HG02571 (cell line): Measurements from ENCODE around the gene CLDN24.
"Not testable (repeated sequence)": the region's sequence is repeated elsewhere in the genome, so short reads cannot be mapped to it uniquely, and the experiment has no call there.

ENCODE experiments used
- ATAC-seq: cut with Tn5 transposase; IDR thresholded peaks from one replicate; pipeline ENCODE4 v1.9.1; 2021; ENCODE audit warnings: mild to moderate bottlenecking, moderate library complexity; ENCODE audit not compliant: unreplicated experiment

Gene CLDN24

DNA sequence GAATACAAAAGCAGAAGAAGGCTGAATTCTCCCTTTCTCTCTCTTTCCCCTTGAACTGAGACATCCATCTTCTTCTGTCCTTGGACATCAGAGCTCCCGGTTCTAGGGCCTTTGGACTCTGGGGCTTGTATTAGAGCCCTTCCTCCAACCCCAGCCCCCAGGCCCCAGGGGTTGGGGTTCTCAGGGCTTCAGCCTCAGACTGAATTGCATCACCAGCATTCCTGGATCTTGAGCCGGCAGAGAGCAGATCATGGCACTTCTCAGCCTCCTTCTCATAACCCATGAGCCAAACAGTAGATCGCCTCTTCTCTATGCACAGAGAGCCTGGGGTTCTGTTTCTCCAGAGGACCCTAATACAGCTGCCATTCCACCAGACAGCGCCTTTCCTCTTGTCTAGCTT lies 25.3 kb upstream of the CLDN24 start:
- ATAC-seq: no peak

DNA sequence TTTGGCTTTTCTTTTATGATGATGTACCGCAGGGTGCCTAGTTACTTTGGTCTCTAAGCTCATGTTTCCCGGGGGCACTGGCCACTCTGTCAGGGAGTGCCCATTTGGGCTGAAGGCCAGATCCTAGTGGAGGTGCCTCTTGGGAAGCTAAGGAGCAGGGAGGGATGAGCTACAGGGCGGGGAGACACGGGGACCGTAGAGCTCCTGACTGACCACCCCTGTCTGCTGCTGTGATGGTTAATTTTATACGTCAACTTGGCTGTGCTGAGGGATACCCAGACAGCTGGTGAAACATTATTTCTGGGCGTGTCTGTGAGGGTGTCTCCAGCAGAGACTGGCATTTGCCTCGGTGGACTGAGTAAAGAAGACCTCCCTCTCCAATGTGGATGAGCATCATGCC lies 24.9 kb upstream of the CLDN24 start:
- no peak for ATAC-seq

GRCh38 chr4:183345261-183345660 lies 23.0 kb upstream of the CLDN24 start:
- ATAC-seq: no peak

- ATAC-seq: no peak
These were observed 22.5 kb upstream of the CLDN24 start for GRCh38 chr4:183344523-183345255.

GRCh38 chr4:183343730-183344129 lies 21.5 kb upstream of the CLDN24 start:
- no peak for ATAC-seq

GRCh38 chr4:183342541-183343533 lies 20.6 kb upstream of the CLDN24 start:
- no peak for ATAC-seq

DNA sequence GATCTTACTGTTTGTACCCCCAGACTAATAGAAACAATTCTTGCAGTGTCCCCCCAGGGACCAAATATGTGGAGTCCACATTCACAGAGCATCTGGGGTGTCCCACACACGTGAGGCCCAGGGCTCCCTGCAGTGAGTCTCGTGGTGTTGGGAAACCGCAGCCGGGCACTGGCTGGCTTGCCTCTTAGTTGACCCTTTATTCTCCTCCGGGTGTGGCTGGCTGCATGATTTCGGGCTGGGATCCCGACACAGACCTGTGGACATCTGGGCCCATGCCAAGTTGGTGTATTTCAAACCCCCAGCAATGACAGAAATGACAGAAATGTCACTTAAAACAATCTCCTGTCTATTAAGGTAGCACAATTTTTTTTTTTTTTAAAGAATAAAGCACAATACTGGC lies 15.6 kb upstream of the CLDN24 start:
- no peak for ATAC-seq

- ATAC-seq: no peak
These were observed 15.1 kb upstream of the CLDN24 start for GRCh38 chr4:183337349-183337748.

DNA sequence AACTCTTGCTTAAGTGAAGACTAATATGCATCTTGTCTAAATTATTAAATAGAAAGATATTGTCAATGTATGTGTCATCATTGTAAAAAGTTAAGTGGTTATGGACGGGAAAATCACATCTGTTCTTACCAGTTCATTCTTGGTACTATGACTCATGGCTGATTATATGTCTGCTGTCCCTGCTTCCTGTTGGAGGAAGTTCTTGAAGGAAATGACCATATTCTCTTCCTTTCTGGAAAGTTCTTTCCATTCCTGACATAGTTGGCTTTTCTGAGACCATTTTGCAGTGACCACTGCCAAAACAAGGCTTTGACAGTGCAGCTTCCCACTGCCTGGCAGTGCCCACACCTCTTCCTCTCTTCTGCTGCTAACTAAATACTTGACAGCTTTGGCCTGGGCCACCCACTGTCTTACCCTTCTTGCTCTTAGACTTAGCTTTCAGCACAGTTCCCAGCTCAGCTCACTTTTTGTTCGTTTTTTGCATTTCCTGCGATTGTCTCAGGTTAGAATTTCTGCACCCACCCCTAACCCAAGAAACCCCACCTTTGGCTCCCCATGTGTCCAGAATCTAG lies 13.2 kb upstream of the CLDN24 start:
- no peak for ATAC-seq

GRCh38 chr4:183333983-183334382 lies 11.8 kb upstream of the CLDN24 start:
- ATAC-seq: no peak

GRCh38 chr4:183333202-183333601 lies 11.0 kb upstream of the CLDN24 start:
- ATAC-seq: no peak

- no peak for ATAC-seq
These were observed 10.2 kb upstream of the CLDN24 start for GRCh38 chr4:183332447-183332846.

DNA sequence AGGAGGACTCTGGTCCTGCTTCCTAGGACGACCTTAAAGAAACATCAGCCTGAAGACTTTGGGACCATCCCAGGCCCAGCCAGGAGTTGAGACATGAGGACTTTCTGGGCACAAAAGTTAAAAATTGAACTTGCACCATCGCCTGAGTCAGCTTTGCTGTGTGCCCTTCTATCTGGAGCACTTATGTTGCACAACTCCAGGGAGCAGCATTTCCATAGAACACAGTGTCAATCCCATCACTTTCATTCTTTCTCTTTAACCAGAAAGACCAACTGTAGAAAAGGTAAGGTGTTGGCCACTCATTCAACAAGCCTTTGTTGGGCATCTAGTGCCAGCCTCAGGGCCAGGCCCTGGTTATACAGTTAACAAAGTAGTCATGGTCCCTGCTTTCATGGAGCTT lies 8.6 kb upstream of the CLDN24 start:
- ATAC-seq: no peak

GRCh38 chr4:183329954-183330742 lies 7.9 kb upstream of the CLDN24 start:
- no peak for ATAC-seq

DNA sequence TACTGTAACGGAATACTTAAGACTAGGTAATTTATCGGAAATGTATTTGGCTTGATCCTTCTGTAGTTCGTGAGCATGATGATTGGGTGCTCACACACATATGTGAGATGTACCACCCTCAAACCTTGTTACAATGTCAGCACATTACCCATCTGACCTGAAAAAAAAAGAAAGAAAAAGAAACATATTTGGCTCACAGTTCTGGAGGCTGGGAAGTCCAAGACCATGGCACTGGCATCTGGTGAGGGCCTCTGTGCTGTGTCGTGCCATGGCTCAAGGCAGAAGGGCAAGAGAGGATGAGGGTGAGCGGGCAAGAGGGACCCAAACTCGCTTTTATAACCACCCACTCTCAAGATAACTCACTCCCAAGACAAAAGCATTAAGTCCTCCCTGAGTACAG lies 7.0 kb upstream of the CLDN24 start:
- no peak for ATAC-seq

GRCh38 chr4:183328832-183329231 lies 6.6 kb upstream of the CLDN24 start:
- ATAC-seq: no peak

DNA sequence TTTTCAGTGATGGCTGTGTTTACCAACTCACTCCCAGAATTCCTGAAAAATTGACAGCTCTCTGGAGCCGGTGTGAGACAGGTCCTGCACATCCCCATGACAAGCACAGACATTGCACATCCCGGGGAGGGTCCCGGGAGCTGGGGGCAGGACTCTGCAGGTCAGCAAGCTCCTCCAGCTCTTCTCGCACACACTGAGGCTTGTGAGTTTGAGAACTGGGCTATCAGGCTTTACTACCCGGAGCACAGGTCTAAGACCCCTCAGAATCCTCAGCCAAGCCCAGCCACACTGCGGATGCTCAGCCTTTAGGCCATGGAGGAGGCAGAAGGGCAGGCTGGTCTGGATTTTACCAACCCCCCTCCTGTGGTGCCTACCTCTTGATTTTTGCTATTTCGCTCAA lies 5.6 kb upstream of the CLDN24 start:
- no peak for ATAC-seq

DNA sequence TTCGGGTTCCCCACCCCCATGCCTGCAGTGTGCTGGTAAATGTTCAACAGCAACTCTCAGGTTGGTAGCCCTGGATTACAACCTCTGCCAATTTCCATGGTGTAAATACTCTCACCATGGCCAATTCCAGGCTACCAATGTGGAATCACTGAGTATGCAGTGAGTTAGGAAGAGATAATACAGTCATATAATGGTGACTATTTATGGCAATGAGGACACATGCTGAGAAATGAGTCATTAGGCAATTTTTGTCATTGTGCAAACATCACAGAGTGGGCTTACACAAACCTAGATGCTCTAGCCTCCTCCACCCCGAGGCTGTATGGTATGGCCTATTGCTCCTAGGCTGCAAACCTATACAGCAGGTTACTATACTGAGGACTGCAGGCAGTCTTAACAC lies 4.6 kb upstream of the CLDN24 start:
- no peak for ATAC-seq

DNA sequence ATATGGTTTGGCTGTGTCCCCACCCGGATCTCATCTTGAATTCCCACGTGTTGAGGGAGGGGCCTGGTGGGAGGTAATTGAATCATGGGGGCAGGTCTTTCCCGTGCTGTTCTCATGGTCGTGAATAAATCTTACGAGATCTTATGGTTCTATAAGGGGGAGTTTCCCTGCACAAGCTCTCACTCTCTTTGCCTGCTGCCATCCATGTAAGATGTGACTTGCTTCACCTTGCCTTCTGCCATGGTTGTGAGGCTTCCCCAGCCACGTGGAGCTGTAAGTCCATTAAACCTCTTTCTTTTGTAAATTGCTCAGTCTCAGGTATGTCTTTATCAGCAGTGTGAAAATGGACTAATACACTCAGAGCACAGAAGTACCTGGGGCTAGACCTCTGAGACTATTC lies 4.2 kb upstream of the CLDN24 start:
- not testable (repeated sequence) for ATAC-seq

GRCh38 chr4:183324619-183325018 lies 2.4 kb upstream of the CLDN24 start:
- no peak for ATAC-seq

GRCh38 chr4:183324056-183324455 lies 1.8 kb upstream of the CLDN24 start:
- ATAC-seq: not testable (repeated sequence)
